ENCODE data around the gene UCHL5.

The UCHL5 gene

GRCh38 chr1:193066606-193067005 lies 7.4 kb upstream of the UCHL5 start:
- H3K4me1 ChIP-seq = no peaks in the 10 kb centered on the region
- H3K9me3 ChIP-seq (ENCODE audit: control insufficient read depth, low read length) = no peaks in the 10 kb centered on the region
- H3K4me3 ChIP-seq (ENCODE audit: low read depth, low read length) = no peak overlapping the region

GRCh38 chr1:193065954-193066353 lies 6.8 kb upstream of the UCHL5 start:
- Histone ChIP-seq H3K4me1 (no peaks in the 10 kb centered on the region), H3K4me2 (ENCODE audit: low read length) (no peak overlapping the region), H3K36me3 (ENCODE audit: control insufficient read depth, insufficient read depth, low read length) (no peaks in the 10 kb centered on the region), H3K9me3 (ENCODE audit: control insufficient read depth, low read length) (no peaks in the 10 kb centered on the region), H3K27me3 (ENCODE audit: control insufficient read depth, insufficient read depth, low read length) (no peaks in the 10 kb centered on the region), H3K79me2 (peaks cover 38% of the 10 kb centered on the region), H3K27ac (no peak overlapping the region), H2AFZ (no peak overlapping the region), H3K9ac (no peak overlapping the region), H3K4me3 (ENCODE audit: low read depth, low read length) (no peak overlapping the region)
- TF ChIP-seq, protein P1, sequence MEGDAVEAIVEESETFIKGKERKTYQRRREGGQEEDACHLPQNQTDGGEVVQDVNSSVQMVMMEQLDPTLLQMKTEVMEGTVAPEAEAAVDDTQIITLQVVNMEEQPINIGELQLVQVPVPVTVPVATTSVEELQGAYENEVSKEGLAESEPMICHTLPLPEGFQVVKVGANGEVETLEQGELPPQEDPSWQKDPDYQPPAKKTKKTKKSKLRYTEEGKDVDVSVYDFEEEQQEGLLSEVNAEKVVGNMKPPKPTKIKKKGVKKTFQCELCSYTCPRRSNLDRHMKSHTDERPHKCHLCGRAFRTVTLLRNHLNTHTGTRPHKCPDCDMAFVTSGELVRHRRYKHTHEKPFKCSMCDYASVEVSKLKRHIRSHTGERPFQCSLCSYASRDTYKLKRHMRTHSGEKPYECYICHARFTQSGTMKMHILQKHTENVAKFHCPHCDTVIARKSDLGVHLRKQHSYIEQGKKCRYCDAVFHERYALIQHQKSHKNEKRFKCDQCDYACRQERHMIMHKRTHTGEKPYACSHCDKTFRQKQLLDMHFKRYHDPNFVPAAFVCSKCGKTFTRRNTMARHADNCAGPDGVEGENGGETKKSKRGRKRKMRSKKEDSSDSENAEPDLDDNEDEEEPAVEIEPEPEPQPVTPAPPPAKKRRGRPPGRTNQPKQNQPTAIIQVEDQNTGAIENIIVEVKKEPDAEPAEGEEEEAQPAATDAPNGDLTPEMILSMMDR (IDR thresholded peaks at IDR 0.05) = no peak

More at GRCh38 chr1:193066606-193067005, 7.4 kb upstream of the UCHL5 start:
- TF ChIP-seq, protein P1 (IDR thresholded peaks at IDR 0.05) = no peak
- no peaks in the 10 kb centered on the region for H3K36me3 ChIP-seq (ENCODE audit: control insufficient read depth, insufficient read depth, low read length)
- H3K4me2 ChIP-seq (ENCODE audit: low read length) = no peak overlapping the region
- H2AFZ ChIP-seq = no peak overlapping the region
- H3K9ac ChIP-seq = no peak overlapping the region
- no peaks in the 10 kb centered on the region for H3K27me3 ChIP-seq (ENCODE audit: control insufficient read depth, insufficient read depth, low read length)
- no peak overlapping the region for H3K27ac ChIP-seq
- peaks cover 38% of the 10 kb centered on the region for H3K79me2 ChIP-seq

DNA sequence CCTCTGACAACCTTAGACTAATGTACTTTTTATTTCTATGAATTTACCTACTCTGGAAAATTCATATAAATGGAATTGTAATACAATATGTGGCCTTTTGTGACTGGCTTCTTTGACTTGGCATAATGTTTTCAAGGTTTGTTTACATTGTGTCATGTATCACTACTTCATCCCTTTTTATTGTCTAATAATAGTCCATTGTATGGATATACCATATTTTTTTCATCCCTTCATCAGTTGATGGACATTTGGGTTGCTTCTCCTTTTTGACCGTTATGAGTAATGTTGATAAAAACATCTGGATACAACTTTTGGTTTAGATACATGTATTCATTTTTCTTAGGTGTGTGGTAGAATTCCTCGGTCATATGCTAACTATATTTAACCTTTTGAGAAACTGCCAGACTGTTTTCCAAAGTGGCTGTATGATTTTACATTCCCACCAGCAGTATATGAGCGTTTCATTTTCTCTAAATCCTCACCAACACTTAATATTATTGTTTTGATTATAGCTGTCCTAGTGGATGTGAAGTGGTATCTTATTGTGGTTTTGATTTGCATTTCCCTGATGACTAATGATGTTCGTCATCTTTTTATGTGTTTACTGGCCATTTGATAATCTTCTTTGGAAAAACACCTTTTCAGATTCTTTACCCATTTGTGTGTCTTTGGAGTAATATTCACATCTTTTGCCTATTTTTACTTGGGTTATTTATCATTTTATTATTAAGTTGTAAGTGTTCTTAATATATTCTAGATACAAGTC lies 3.7 kb upstream of the UCHL5 start:
- Histone ChIP-seq H3K4me3 (ENCODE audit: low read depth, low read length) (no peak overlapping the region), H2AFZ (no peak overlapping the region)
- TF ChIP-seq, protein P1 (IDR thresholded peaks at IDR 0.05) = no peak

GRCh38 chr1:193060938-193061337 lies 1.8 kb upstream of the UCHL5 start:
- H3K4me3 ChIP-seq (ENCODE audit: low read depth, low read length) = peak overlapping the region; percentile 88
- H3K4me1 ChIP-seq = no peaks in the 10 kb centered on the region
- H3K4me2 ChIP-seq (ENCODE audit: low read length) = peak overlapping the region; percentile 92
- no peaks in the 10 kb centered on the region for H3K9me3 ChIP-seq (ENCODE audit: control insufficient read depth, low read length)
- H3K9ac ChIP-seq = no peak overlapping the region
- TF ChIP-seq, protein P1 (IDR thresholded peaks at IDR 0.05) = no peak
- no peaks in the 10 kb centered on the region for H3K27me3 ChIP-seq (ENCODE audit: control insufficient read depth, insufficient read depth, low read length)
- H3K79me2 ChIP-seq = peaks cover 23% of the 10 kb centered on the region
- no peaks in the 10 kb centered on the region for H3K36me3 ChIP-seq (ENCODE audit: control insufficient read depth, insufficient read depth, low read length)
- H2AFZ ChIP-seq = no peak overlapping the region
- no peak overlapping the region for H3K27ac ChIP-seq

More for the DNA sequence above, 3.7 kb upstream of the UCHL5 start:
- H3K36me3 ChIP-seq (ENCODE audit: control insufficient read depth, insufficient read depth, low read length) = no peaks in the 10 kb centered on the region
- no peaks in the 10 kb centered on the region for H3K27me3 ChIP-seq (ENCODE audit: control insufficient read depth, insufficient read depth, low read length)
- no peak overlapping the region for H3K27ac ChIP-seq
- peaks cover 32% of the 10 kb centered on the region for H3K79me2 ChIP-seq
- H3K4me1 ChIP-seq = no peaks in the 10 kb centered on the region
- H3K9me3 ChIP-seq (ENCODE audit: control insufficient read depth, low read length) = no peaks in the 10 kb centered on the region
- no peak overlapping the region for H3K9ac ChIP-seq
- no peak overlapping the region for H3K4me2 ChIP-seq (ENCODE audit: low read length)

- Histone ChIP-seq H3K9ac (no peak overlapping the region), H3K4me2 (ENCODE audit: low read length) (peak overlapping the region; percentile 92), H3K4me3 (ENCODE audit: low read depth, low read length) (peak overlapping the region; percentile 88), H3K4me1 (no peaks in the 10 kb centered on the region), H3K27me3 (ENCODE audit: control insufficient read depth, insufficient read depth, low read length) (no peaks in the 10 kb centered on the region), H3K79me2 (peaks cover 19% of the 10 kb centered on the region), H2AFZ (peak overlapping the region; percentile 91), H3K27ac (peak overlapping the region; percentile 94), H3K9me3 (ENCODE audit: control insufficient read depth, low read length) (no peaks in the 10 kb centered on the region), H3K36me3 (ENCODE audit: control insufficient read depth, insufficient read depth, low read length) (no peaks in the 10 kb centered on the region)
- TF ChIP-seq, protein P1 (IDR thresholded peaks at IDR 0.05) = no peak
Observed at GRCh38 chr1:193060406-193060805, 1.2 kb upstream of the UCHL5 start.
